ENCODE results near the gene STAT6. TPM values are rescaled to one million over a fixed set of nuclear protein-coding genes. Genes with fewer than 3 reads are reported as not detected.
A peak's percentile ranks its signal among the peaks of the same experiment; 100 is the strongest.

Gene STAT6
- total RNA-seq, 1 donor from 2014 or later: 12.9 TPM

DNA sequence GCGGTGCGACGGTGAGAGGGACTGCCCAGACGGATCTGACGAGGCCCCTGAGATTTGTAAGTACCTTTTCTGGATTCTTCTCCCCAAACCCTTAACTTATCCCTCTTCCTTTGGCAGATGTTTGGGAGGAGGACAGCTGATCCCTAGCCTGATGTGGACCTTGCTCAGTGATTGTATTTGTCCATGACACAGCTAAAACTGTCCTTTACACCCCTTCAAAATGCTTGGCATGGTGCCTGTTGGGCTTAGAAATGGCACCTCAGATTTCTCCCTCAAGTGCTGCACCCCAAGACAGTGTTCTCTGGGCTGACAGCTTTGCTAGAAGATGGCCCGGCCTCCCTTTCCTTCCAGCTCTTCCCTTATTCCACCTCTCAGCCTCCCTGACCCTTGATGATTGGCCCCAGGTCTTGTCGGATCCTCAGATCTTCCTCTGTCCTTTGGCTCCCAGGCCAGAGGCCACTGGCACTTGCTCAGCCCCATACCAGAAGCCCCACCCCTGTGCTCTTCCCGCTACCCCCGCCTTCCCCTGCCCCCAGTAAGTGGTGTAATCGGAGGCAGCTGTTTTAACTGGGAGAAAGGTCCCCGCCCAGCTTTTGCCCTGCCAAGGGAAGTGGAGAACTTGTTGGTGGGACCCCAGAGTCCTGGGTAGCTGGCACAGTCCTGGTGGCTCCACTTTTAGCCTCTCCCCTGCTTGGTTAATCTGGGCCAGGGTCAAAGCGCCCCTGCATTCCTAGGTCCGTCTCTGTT lies 27.5 kb upstream of the STAT6 start:
- H3K4me1 Mint-ChIP-seq: peaks cover 54% of the 10 kb centered on the region
- H3K9ac ChIP-seq: no peak overlapping the region

DNA sequence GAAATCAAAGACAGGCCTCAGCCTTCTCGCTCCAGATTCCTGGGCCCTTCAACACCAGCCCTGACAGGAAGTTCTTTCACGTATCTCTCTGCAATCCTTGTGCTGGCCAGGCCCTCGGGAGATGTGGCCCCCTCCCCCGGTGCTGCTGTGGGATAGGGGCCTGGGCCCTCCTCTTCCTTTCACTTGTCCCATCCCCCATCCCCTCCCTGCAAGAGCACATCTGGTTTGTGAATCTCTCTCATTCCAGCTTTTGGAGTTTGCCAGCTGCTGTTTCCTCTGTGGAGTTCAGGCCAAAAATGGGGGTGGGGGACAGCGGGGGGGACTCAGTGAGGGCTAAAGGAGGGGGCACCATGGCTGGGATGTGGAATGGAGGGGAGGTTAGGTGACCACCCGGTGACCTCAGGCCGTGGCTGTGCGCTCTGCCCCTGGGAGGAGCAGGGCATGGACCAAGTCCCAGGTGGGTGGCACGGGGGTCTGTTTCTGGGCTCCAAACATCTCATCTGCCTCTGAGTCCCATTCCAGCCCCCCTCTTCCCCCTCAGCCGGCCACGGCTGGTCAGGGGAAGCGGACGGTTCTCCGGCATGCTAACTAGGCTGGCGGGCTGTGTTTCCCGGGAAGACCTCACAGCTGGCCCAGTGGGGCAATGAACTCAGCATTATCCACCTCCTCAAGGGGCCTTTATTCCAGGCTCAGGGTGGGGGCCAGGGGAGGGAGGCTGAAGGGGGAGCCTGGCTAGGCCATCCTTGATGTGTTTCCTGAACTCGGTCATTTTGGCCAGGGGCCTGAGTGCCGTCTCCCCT lies 24.6 kb upstream of the STAT6 start:
- H3K9ac ChIP-seq: no peak overlapping the region
- H3K4me1 Mint-ChIP-seq: peaks cover 60% of the 10 kb centered on the region
- H3K4me3 ChIP-seq: peak overlapping the region; percentile 24

More for the DNA sequence above, 27.5 kb upstream of the STAT6 start:
- peaks cover 17% of the 10 kb centered on the region for H3K4me1 ChIP-seq
- H2AFZ ChIP-seq (replicated peaks): no peak overlapping the region
- no peaks in the 10 kb centered on the region for H3K9me3 ChIP-seq (ENCODE audit: low read depth)
- Mint-ChIP-seq H3K27ac (no peak overlapping the region), H3K9me3 (no peaks in the 10 kb centered on the region), H3K4me3 (no peak overlapping the region), H3K36me3 (peaks cover 18% of the 10 kb centered on the region), H3K27me3 (ENCODE audit: insufficient read depth, low read depth) (no peaks in the 10 kb centered on the region)
- no peak overlapping the region for H3K27ac ChIP-seq
- peaks cover 62% of the 10 kb centered on the region for H4K20me1 ChIP-seq (ENCODE audit: low read depth)
- H3K4me2 ChIP-seq: no peak overlapping the region
- peaks cover 41% of the 10 kb centered on the region for H3K79me2 ChIP-seq (ENCODE audit: low read depth)
- no peak for TF ChIP-seq EZH2phosphoT487 (IDR thresholded peaks at IDR 0.05)
- DNase-seq (ENCODE audit: low spot score): no peak
- H3K27me3 ChIP-seq: no peaks in the 10 kb centered on the region
- no peak overlapping the region for H3K4me3 ChIP-seq
- H3F3A ChIP-seq (ENCODE audit: low read depth): peaks cover 15% of the 10 kb centered on the region
- H3K36me3 ChIP-seq: no peaks in the 10 kb centered on the region

DNA sequence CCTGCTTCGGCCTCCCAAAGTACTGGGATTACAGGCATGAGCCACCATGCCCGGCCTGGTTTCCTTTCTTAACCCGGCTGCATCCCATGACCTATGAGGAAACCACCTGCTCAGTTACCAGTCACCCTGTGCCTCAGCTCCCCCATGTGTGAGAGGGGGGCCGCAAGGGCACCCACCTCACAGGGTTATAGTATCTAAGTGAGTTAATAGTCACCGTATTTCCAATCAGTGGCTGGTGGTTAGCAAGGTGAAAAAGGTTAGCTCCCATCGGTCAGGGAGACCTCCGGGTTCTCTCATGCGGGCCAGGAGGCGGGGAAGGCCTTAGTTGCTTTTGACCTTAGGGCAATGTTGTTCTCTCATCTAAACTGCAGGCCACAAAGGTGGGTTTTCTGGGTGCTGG lies 23.8 kb upstream of the STAT6 start:
- H3K36me3 ChIP-seq: no peaks in the 10 kb centered on the region
- H3K4me1 Mint-ChIP-seq: peaks cover 67% of the 10 kb centered on the region
- peak overlapping the region; percentile 63 for H3K27ac ChIP-seq
- peaks cover 91% of the 10 kb centered on the region for H4K20me1 ChIP-seq (ENCODE audit: low read depth)
- H3K4me1 ChIP-seq: peaks cover 50% of the 10 kb centered on the region
- no peak overlapping the region for H3K9ac ChIP-seq
- no peaks in the 10 kb centered on the region for H3K27me3 ChIP-seq
- no peak for DNase-seq (ENCODE audit: low spot score)
- H3F3A ChIP-seq (ENCODE audit: low read depth): peaks cover 25% of the 10 kb centered on the region
- H3K36me3 Mint-ChIP-seq: peaks cover 9% of the 10 kb centered on the region
- H3K27ac Mint-ChIP-seq: no peak overlapping the region
- H3K9me3 ChIP-seq (ENCODE audit: low read depth): no peaks in the 10 kb centered on the region
- peak overlapping the region; percentile 72 for H3K4me3 Mint-ChIP-seq
- TF ChIP-seq, protein P1, sequence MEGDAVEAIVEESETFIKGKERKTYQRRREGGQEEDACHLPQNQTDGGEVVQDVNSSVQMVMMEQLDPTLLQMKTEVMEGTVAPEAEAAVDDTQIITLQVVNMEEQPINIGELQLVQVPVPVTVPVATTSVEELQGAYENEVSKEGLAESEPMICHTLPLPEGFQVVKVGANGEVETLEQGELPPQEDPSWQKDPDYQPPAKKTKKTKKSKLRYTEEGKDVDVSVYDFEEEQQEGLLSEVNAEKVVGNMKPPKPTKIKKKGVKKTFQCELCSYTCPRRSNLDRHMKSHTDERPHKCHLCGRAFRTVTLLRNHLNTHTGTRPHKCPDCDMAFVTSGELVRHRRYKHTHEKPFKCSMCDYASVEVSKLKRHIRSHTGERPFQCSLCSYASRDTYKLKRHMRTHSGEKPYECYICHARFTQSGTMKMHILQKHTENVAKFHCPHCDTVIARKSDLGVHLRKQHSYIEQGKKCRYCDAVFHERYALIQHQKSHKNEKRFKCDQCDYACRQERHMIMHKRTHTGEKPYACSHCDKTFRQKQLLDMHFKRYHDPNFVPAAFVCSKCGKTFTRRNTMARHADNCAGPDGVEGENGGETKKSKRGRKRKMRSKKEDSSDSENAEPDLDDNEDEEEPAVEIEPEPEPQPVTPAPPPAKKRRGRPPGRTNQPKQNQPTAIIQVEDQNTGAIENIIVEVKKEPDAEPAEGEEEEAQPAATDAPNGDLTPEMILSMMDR (IDR thresholded peaks at IDR 0.05): no peak
- TF ChIP-seq EZH2phosphoT487 (IDR thresholded peaks at IDR 0.05) (no peak), EZH2 (IDR thresholded peaks at IDR 0.05) (no peak)
- peak overlapping the region; percentile 24 for H3K4me3 ChIP-seq
- H3K4me2 ChIP-seq: peak overlapping the region; percentile 69
- H3K9me3 Mint-ChIP-seq: no peaks in the 10 kb centered on the region
- H3K79me2 ChIP-seq (ENCODE audit: low read depth): peaks cover 79% of the 10 kb centered on the region
- no peak overlapping the region for H2AFZ ChIP-seq (replicated peaks)
- peaks cover 2% of the 10 kb centered on the region for H3K27me3 Mint-ChIP-seq (ENCODE audit: insufficient read depth, low read depth)

More for the DNA sequence above, 24.6 kb upstream of the STAT6 start:
- Histone ChIP-seq H4K20me1 (ENCODE audit: low read depth) (peaks cover 83% of the 10 kb centered on the region), H3K27ac (peak overlapping the region; percentile 63), H3K27me3 (no peaks in the 10 kb centered on the region), H3K36me3 (no peaks in the 10 kb centered on the region), H3F3A (ENCODE audit: low read depth) (peaks cover 25% of the 10 kb centered on the region), H3K79me2 (ENCODE audit: low read depth) (peaks cover 71% of the 10 kb centered on the region), H3K4me1 (peaks cover 44% of the 10 kb centered on the region), H3K9me3 (ENCODE audit: low read depth) (no peaks in the 10 kb centered on the region), H3K4me2 (peak overlapping the region; percentile 69), H2AFZ (replicated peaks) (no peak overlapping the region)
- Mint-ChIP-seq H3K9me3 (no peaks in the 10 kb centered on the region), H3K27ac (no peak overlapping the region), H3K27me3 (ENCODE audit: insufficient read depth, low read depth) (peaks cover 2% of the 10 kb centered on the region), H3K4me3 (peak overlapping the region; percentile 72), H3K36me3 (peaks cover 9% of the 10 kb centered on the region)
- TF ChIP-seq EZH2 (IDR thresholded peaks at IDR 0.05) (no peak), EZH2phosphoT487 (IDR thresholded peaks at IDR 0.05) (no peak)
- TF ChIP-seq, protein P1 (IDR thresholded peaks at IDR 0.05): no peak
- peak; percentile 65 for DNase-seq (ENCODE audit: low spot score)

All from neural progenitor cell (in vitro differentiated cells).